GM12873 (cell line): ENCODE data around the gene FGFR4.
A peak's percentile ranks its signal among the peaks of the same experiment; 100 is the strongest.

Source experiments
- CTCF ChIP-seq: IDR thresholded peaks from 2 replicates; pipeline ENCODE4 v1.5.1; 2012; ENCODE audit warnings: low read depth, mild to moderate bottlenecking, moderate library complexity, low read length, control low read depth; ENCODE audit not compliant: insufficient read depth; ENCODE audit errors: missing control alignments

The FGFR4 gene

GRCh38 chr5:177105691-177106476, 19.2 kb downstream of the FGFR4 start:
- no peak for TF ChIP-seq CTCF

- no peak for TF ChIP-seq CTCF
These were observed 20.4 kb downstream of the FGFR4 start for GRCh38 chr5:177107159-177107558.

- TF ChIP-seq CTCF = no peak
These were observed 23.1 kb downstream of the FGFR4 start for GRCh38 chr5:177109810-177110209.

- peak; percentile 99 for TF ChIP-seq CTCF
These were observed 25.1 kb downstream of the FGFR4 start for GRCh38 chr5:177111720-177112394.

- TF ChIP-seq CTCF = no peak
These were observed 26.0 kb downstream of the FGFR4 start for GRCh38 chr5:177112589-177113220.

- peak; percentile 100 for TF ChIP-seq CTCF
These were observed 27.1 kb downstream of the FGFR4 start for GRCh38 chr5:177113566-177114424.
